GM19455 (cell line): ENCODE measurements around the gene CFDP1.

Experiments
- ATAC-seq: cut with Tn5 transposase; IDR thresholded peaks from one replicate; pipeline ENCODE4 v1.9.1; 2021; ENCODE audit not compliant: unreplicated experiment

The CFDP1 gene

GRCh38 chr16:75267631-75268264 is 165.6 kb downstream of the CFDP1 start:
- no peak for ATAC-seq

- ATAC-seq: no peak
Measured at GRCh38 chr16:75266738-75267630, 166.3 kb downstream of the CFDP1 start.

- peak; percentile 68 for ATAC-seq
Measured at GRCh38 chr16:75265911-75266701, 167.2 kb downstream of the CFDP1 start.

- ATAC-seq: peak; percentile 19
Measured at GRCh38 chr16:75264999-75265910, 168.0 kb downstream of the CFDP1 start.

- no peak for ATAC-seq
Measured at GRCh38 chr16:75264457-75264998, 168.8 kb downstream of the CFDP1 start.

GRCh38 chr16:75263963-75264445 is 169.3 kb downstream of the CFDP1 start:
- no peak for ATAC-seq

GRCh38 chr16:75263291-75263962 is 169.9 kb downstream of the CFDP1 start:
- ATAC-seq: no peak

GRCh38 chr16:75262800-75263127 is 170.5 kb downstream of the CFDP1 start:
- ATAC-seq: no peak

GRCh38 chr16:75262104-75262799 is 171.1 kb downstream of the CFDP1 start:
- ATAC-seq: no peak

GRCh38 chr16:75261590-75262078 is 171.7 kb downstream of the CFDP1 start:
- ATAC-seq: no peak

GRCh38 chr16:75260851-75261589 is 172.3 kb downstream of the CFDP1 start:
- no peak for ATAC-seq

- no peak for ATAC-seq
Measured at GRCh38 chr16:75258807-75259141, 174.5 kb downstream of the CFDP1 start.

GRCh38 chr16:75257886-75258806 is 175.2 kb downstream of the CFDP1 start:
- no peak for ATAC-seq

- no peak for ATAC-seq
Measured at GRCh38 chr16:75256696-75257343, 176.5 kb downstream of the CFDP1 start.

GRCh38 chr16:75256059-75256571 is 177.2 kb downstream of the CFDP1 start:
- ATAC-seq: no peak

GRCh38 chr16:75254359-75254837 is 178.9 kb downstream of the CFDP1 start:
- no peak for ATAC-seq
